Measurements from ENCODE around the gene SPPL3.

Gene SPPL3

GRCh38 chr12:120834489-120835303 is 69.5 kb downstream of the SPPL3 start:
- in situ Hi-C loops (cut with HindIII; ENCODE audit: low pct_ligation_motif_present, low sequenced_read_pairs): no loop called here
- H3K27ac ChIP-seq: no peak overlapping the region
- no peaks in the 10 kb centered on the region for H3K27me3 ChIP-seq (replicated peaks)
- H3K36me3 ChIP-seq (replicated peaks): no peaks in the 10 kb centered on the region
- no peak for DNase-seq
- TF ChIP-seq CTCF (IDR thresholded peaks at IDR 0.05; ENCODE audit: low read depth, low read length, missing control alignments): no peak
- H3K4me3 ChIP-seq (ENCODE audit: low read depth, low read length): no peak overlapping the region

GRCh38 chr12:120833849-120834248 is 70.3 kb downstream of the SPPL3 start:
- no peaks in the 10 kb centered on the region for H3K27me3 ChIP-seq (replicated peaks)
- TF ChIP-seq CTCF (IDR thresholded peaks at IDR 0.05; ENCODE audit: low read depth, low read length, missing control alignments): no peak
- no peak overlapping the region for H3K27ac ChIP-seq
- no peak overlapping the region for H3K4me3 ChIP-seq (ENCODE audit: low read depth, low read length)
- no peaks in the 10 kb centered on the region for H3K36me3 ChIP-seq (replicated peaks)
- DNase-seq: no peak
- in situ Hi-C loops (cut with HindIII; ENCODE audit: low pct_ligation_motif_present, low sequenced_read_pairs): no loop called here

- Histone ChIP-seq H3K36me3 (replicated peaks) (no peaks in the 10 kb centered on the region), H3K27me3 (replicated peaks) (no peaks in the 10 kb centered on the region), H3K4me3 (ENCODE audit: low read depth, low read length) (no peak overlapping the region), H3K27ac (no peak overlapping the region)
- TF ChIP-seq CTCF (IDR thresholded peaks at IDR 0.05; ENCODE audit: low read depth, low read length, missing control alignments): no peak
- no peak for DNase-seq
- in situ Hi-C loops (cut with HindIII; ENCODE audit: low pct_ligation_motif_present, low sequenced_read_pairs): no loop called here
Measured at GRCh38 chr12:120832737-120833136, 71.4 kb downstream of the SPPL3 start.

DNA sequence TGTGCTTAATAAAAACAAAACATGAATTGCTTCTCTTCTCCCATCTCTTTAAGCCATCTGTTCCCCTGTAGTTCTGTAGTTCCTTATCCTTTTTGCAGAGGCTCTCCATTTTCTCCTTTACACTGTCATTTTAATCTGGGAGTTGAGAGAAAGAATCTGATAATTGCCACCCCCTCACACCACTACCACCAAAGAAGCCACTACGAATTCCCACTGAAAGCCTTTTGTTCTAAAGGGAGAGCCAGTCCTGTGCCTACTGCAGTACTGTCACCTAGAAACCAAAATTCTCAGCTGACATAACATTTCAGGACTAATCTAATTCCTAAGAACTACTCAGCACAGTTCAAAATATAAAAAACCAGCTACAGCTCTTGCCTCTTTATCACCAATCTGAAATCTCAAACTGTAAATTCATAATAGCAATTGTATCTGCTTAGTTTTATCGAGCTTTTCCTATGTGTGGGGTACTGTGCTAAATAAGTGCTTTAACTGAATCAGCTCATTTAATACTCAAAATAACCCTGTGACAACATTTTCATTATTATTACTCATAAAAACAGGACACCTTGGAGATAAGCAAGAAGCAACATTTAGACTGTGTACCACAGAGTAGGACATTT is 72.4 kb downstream of the SPPL3 start:
- H3K27ac ChIP-seq: no peak overlapping the region
- in situ Hi-C loops (cut with HindIII; ENCODE audit: low pct_ligation_motif_present, low sequenced_read_pairs): no loop called here
- H3K4me3 ChIP-seq (ENCODE audit: low read depth, low read length): no peak overlapping the region
- DNase-seq: no peak
- no peaks in the 10 kb centered on the region for H3K36me3 ChIP-seq (replicated peaks)
- no peaks in the 10 kb centered on the region for H3K27me3 ChIP-seq (replicated peaks)
- no peak for TF ChIP-seq CTCF (IDR thresholded peaks at IDR 0.05; ENCODE audit: low read depth, low read length, missing control alignments)

DNA sequence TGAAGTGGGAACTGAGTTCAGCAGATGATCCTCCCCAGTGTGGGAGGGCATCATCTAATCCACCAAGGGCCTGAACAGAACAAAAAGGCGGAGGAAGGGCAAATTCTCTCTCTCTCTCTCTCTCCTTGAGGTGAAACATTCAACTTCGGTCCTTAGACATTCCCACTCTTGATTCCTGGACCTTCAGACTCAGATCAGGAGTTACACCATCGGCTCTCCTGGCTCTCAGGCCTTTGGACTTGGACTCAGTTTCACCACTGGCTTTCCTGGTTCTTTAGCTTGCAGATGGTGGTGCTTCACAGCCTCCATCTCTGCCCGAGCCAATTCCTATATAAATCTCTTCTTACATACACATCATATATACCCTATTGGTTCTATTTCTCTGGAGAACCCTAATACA is 73.2 kb downstream of the SPPL3 start:
- no peak for TF ChIP-seq CTCF (IDR thresholded peaks at IDR 0.05; ENCODE audit: low read depth, low read length, missing control alignments)
- Histone ChIP-seq H3K27ac (no peak overlapping the region), H3K27me3 (replicated peaks) (no peaks in the 10 kb centered on the region), H3K4me3 (ENCODE audit: low read depth, low read length) (no peak overlapping the region), H3K36me3 (replicated peaks) (no peaks in the 10 kb centered on the region)
- no peak for DNase-seq
- in situ Hi-C loops (cut with HindIII; ENCODE audit: low pct_ligation_motif_present, low sequenced_read_pairs): no loop called here
